Fibroblast of pulmonary artery (primary cell): ENCODE results near the gene FAM135A.

Source experiments
- DNase-seq: peaks from one replicate; pipeline ENCODE4 v3.0.0-alpha.2; 2010; ENCODE audit warnings: low read depth
- H3K4me3 ChIP-seq: replicated peaks from 2 replicates; pipeline ENCODE4 v1.5.1; 2011; ENCODE audit warnings: low read depth, mild to moderate bottlenecking, control low read depth, low read length, moderate library complexity
- TF ChIP-seq, protein P1 (sequence below): IDR thresholded peaks from 2 replicates; pipeline ENCODE4 v1.5.1; 2011; ENCODE audit warnings: mild to moderate bottlenecking, control low read depth, low read length, inconsistent platforms; ENCODE audit errors: missing control alignments

The FAM135A gene

GRCh38 chr6:70520575-70520974 lies 107.3 kb downstream of the FAM135A start:
- no peak overlapping the region for H3K4me3 ChIP-seq
- TF ChIP-seq, protein P1, sequence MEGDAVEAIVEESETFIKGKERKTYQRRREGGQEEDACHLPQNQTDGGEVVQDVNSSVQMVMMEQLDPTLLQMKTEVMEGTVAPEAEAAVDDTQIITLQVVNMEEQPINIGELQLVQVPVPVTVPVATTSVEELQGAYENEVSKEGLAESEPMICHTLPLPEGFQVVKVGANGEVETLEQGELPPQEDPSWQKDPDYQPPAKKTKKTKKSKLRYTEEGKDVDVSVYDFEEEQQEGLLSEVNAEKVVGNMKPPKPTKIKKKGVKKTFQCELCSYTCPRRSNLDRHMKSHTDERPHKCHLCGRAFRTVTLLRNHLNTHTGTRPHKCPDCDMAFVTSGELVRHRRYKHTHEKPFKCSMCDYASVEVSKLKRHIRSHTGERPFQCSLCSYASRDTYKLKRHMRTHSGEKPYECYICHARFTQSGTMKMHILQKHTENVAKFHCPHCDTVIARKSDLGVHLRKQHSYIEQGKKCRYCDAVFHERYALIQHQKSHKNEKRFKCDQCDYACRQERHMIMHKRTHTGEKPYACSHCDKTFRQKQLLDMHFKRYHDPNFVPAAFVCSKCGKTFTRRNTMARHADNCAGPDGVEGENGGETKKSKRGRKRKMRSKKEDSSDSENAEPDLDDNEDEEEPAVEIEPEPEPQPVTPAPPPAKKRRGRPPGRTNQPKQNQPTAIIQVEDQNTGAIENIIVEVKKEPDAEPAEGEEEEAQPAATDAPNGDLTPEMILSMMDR: peak; percentile 36
- DNase-seq: peak; percentile 36

GRCh38 chr6:70524721-70525286 lies 111.5 kb downstream of the FAM135A start:
- TF ChIP-seq, protein P1: no peak
- DNase-seq: peak; percentile 4
- no peak overlapping the region for H3K4me3 ChIP-seq

DNA sequence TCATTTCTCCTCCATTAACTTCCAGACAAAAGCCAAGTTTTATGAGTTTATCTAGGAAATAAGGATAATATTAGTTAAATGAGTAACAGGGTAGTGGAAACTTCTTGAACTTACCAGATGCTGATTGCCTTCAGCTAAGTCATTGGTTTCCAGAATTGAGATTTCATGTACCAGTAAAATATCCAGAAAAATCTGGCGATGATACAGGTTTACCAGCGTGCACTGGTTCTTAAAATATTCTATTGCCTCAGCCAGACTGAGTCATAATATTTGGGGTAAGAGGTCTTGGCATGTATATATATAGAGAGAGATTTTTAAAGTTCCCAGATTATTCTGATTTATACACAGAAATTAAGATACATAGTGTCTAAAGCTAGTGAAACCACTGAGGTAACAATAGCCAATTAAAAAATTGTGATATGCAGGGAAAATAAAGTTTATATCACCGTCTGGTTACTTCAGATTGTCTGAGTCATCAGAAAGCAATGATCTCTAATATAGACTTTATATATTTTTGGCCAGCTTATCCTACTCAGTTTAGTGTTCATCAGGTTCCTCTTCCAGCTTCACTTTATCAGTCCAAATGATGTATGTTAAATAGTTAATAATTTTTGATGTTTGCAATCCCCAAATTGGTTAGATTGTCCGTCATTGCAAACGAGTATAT lies 113.9 kb downstream of the FAM135A start:
- peak; percentile 41 for DNase-seq
- TF ChIP-seq, protein P1: no peak
- H3K4me3 ChIP-seq: no peak overlapping the region

DNA sequence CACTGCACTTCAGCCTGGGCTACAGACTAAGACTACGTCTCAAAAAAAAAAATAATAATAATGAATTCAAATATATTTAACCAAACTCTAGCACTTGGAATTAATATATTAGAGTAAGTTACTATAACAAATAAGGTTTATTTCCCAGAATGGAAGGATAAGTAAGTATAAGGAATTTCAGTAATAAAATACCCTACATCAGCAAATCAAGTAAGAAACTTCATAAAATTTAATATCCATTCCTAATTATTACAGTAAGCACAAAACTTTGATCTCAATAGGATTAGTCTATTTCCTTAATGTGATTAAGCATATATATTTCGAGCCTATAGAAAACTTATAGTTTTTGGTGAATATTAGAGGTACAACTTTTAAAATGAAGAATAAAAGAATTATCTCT lies 116.7 kb downstream of the FAM135A start:
- DNase-seq: no peak
- TF ChIP-seq, protein P1: no peak
- H3K4me3 ChIP-seq: no peak overlapping the region

DNA sequence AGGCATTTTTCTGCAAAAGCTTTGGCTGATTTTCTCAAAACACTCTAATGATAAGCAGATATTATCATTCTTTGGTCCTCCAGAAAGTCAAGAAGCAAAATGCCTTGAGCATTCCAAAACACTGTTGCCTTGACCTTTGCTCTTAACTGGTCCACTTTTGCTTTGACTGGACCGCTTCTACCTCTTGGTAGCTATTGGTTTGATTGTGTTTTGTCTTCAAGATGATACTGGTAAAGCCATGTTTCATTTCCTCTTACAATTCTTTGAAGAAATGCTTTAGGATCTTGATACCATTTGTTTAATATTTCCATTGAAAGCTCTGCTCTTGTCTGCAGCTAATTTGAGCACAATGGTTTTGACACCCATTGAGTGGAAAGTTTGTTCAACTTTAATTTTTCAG lies 117.8 kb downstream of the FAM135A start:
- TF ChIP-seq, protein P1: no peak
- H3K4me3 ChIP-seq: no peak overlapping the region
- no peak for DNase-seq

DNA sequence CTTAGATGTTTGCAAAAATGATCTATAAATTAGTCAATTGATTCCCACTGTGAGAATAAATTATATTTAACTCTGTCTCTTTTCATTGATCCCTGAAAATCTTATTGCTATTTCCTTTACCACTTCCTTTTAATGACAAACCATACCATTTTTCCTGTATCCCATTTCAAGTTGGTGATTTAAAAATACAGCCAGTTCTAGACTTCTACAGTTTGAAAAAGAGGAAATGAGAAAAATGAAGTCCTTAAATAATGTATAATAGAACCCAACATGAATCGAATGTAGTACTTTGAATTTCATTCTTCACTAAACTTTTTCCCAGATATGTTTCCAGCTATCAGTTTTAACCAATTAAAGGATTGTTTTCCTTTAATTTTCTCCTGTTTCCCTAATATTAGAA lies 124.0 kb downstream of the FAM135A start:
- no peak overlapping the region for H3K4me3 ChIP-seq
- TF ChIP-seq, protein P1: no peak
- DNase-seq: no peak

GRCh38 chr6:70538376-70538775 lies 125.1 kb downstream of the FAM135A start:
- no peak overlapping the region for H3K4me3 ChIP-seq
- TF ChIP-seq, protein P1: no peak
- no peak for DNase-seq
